B cell (primary cell): ENCODE data around the gene ADCY3. TPM values are rescaled to one million over a fixed set of nuclear protein-coding genes. Genes with fewer than 3 reads are reported as not detected.

Experiments used
- ATAC-seq: fragments of 200-7000 bp; cut with Tn5 transposase; one replicate; pipeline ENCODE4 v1.10.0; 2021; ENCODE audit warnings: low read depth, mild to moderate bottlenecking, moderate number of reproducible peaks, moderate library complexity
- CTCF ChIA-PET: fragments of 350-600 bp; sonication (Branson Sonifier 250); formaldehyde crosslinking; loops from one replicate; lab custom pipeline; 2021; ENCODE audit warnings: antibody characterized with exemption, inconsistent platforms; lab: Charles Lee
- POLR2A ChIA-PET: fragments of 350-600 bp; sonication (Branson Sonifier 250); formaldehyde crosslinking; loops from one replicate; lab custom pipeline; 2021; ENCODE audit warnings: antibody characterized with exemption; lab: Charles Lee
- DNase-seq: peaks from one replicate; pipeline ENCODE4 v3.0.0; 2013
- H2AFZ ChIP-seq: 2 replicates; pipeline ENCODE4 v1.6.1; 2012; ENCODE audit warnings: mild to moderate bottlenecking, low read depth, low read length; ENCODE audit not compliant: insufficient read depth, poor library complexity, severe bottlenecking
- H3K27ac ChIP-seq, 2 donors: 1 replicate in 1 of 2; 2 replicates in 1 of 2; pipeline ENCODE4 v1.5.1; 2012 to 2013; ENCODE audit warnings: low read length in 2 of 2, mild to moderate bottlenecking in 2 of 2, moderate library complexity in 1 of 2
- H3K27me3 ChIP-seq, 4 experiments: fragments of 200-600 bp in 1 of 4; sonication (generic) in 1 of 4; replicated peaks in 1 of 4; 1 replicate in 2 of 4; 2 replicates in 2 of 4; pipeline versions ENCODE4 v1.6.1 to v1.7.0; 2013 to 2016; ENCODE audit warnings: low read length in 3 of 4, mild to moderate bottlenecking in 2 of 4, mixed read lengths in 1 of 4, moderate library complexity in 1 of 4; ENCODE audit not compliant: insufficient read depth in 4 of 4, control insufficient read depth in 3 of 4; ENCODE audit errors: control extremely low read depth in 1 of 4
- H3K36me3 ChIP-seq, 2 experiments: replicated peaks in 1 of 2; 1 replicate in 1 of 2; 2 replicates in 1 of 2; pipeline versions ENCODE4 v1.6.1 to v1.7.1; 2013; ENCODE audit warnings: low read length in 1 of 2; ENCODE audit not compliant: insufficient read depth in 2 of 2, control insufficient read depth in 1 of 2; ENCODE audit errors: control extremely low read depth in 1 of 2, extremely low read depth in 1 of 2
- H3K4me1 ChIP-seq, 2 donors: fragments of 200-600 bp in 1 of 2; sonication (generic) in 1 of 2; 1 replicate in 1 of 2; 2 replicates in 1 of 2; pipeline versions ENCODE4 v1.5.1 to v1.6.1; 2013 to 2017; ENCODE audit warnings: low read length in 2 of 2; ENCODE audit not compliant: control insufficient read depth in 2 of 2, insufficient read depth in 2 of 2
- H3K4me2 ChIP-seq: replicated peaks from 2 replicates; pipeline ENCODE3; 2012; ENCODE audit warnings: mild to moderate bottlenecking, low read depth, low read length; ENCODE audit not compliant: poor library complexity, severe bottlenecking
- H3K4me3 ChIP-seq, 5 experiments: fragments of 200-600 bp in 1 of 5; sonication (generic) in 1 of 5; 1 replicate in 3 of 5; 2 replicates in 2 of 5; pipeline versions ENCODE4 v1.5.1 to v1.7.0; 2011 to 2016; ENCODE audit warnings: low read length in 4 of 5, mild to moderate bottlenecking in 4 of 5, low read depth in 2 of 5, control low read depth in 1 of 5, moderate library complexity in 1 of 5; ENCODE audit not compliant: insufficient read depth in 1 of 5; ENCODE audit errors: control extremely low read depth in 1 of 5, extremely low read depth in 1 of 5
- H3K79me2 ChIP-seq: fragments of 200-600 bp; sonication (generic); one replicate; pipeline ENCODE4 v1.6.0; 2016; ENCODE audit warnings: low read length; ENCODE audit not compliant: control insufficient read depth, insufficient read depth
- H3K9ac ChIP-seq: fragments of 200-600 bp; sonication (generic); 2 replicates; pipeline ENCODE4 v1.6.1; 2017; ENCODE audit warnings: mild to moderate bottlenecking, low read length, moderate library complexity
- H3K9me3 ChIP-seq, 3 donors: one replicate each; pipeline versions ENCODE4 v1.6.1 to v1.7.1; 2013; ENCODE audit warnings: low read length in 2 of 3; ENCODE audit not compliant: control insufficient read depth in 2 of 3, insufficient read depth in 1 of 3; ENCODE audit errors: control extremely low read depth in 1 of 3
- H4K20me1 ChIP-seq: 2 replicates; pipeline ENCODE4 v1.6.0; 2012; ENCODE audit warnings: mild to moderate bottlenecking, low read length; ENCODE audit not compliant: insufficient read depth, control insufficient read depth, poor library complexity, severe bottlenecking
- H3K27ac Mint-ChIP-seq: one replicate; pipeline ENCODE4 v1.8.0; 2021; ENCODE audit warnings: mixed read lengths
- H3K27me3 Mint-ChIP-seq: one replicate; pipeline ENCODE4 v1.8.0; 2021; ENCODE audit warnings: mixed read lengths
- H3K4me1 Mint-ChIP-seq: one replicate; pipeline ENCODE4 v1.8.0; 2021; ENCODE audit warnings: mixed read lengths
- H3K4me3 Mint-ChIP-seq: one replicate; pipeline ENCODE4 v1.8.0; 2021; ENCODE audit warnings: mixed read lengths
- H3K9me3 Mint-ChIP-seq: one replicate; pipeline ENCODE4 v1.8.0; 2022; ENCODE audit warnings: mixed read lengths; ENCODE audit not compliant: insufficient read depth
- EZH2 ChIP-seq: IDR thresholded peaks from 2 replicates; pipeline ENCODE4 v1.6.1; 2012; ENCODE audit warnings: borderline replicate concordance, low read depth, mild to moderate bottlenecking, moderate library complexity, low read length; ENCODE audit not compliant: insufficient read depth, poor library complexity, severe bottlenecking
- WGBS: methylation state at CpG from one replicate; pipeline ENCODE4 v1.1.5; 2013; ENCODE audit warnings: missing lambda C conversion rate; ENCODE audit not compliant: insufficient coverage; 5-methylcytosine and 5-hydroxymethylcytosine counted together
- intact Hi-C: fragments of 100-400 bp; cut with micrococcal nuclease; formaldehyde crosslinking; loops from one replicate; pipeline ENCODE4 v1.10.0; 2022
- polyA plus RNA-seq: library from polyadenylated mRNA; depleted of rRNA; stranded (reverse); fragments of >200 nt; gene quantifications from 2 replicates; pipeline ENCODE4 v1.2.3, GENCODE V29; 2012
- total RNA-seq, 2 donors: library from RNA; stranded (reverse); fragments of 120-200 nt in 1 of 2; gene quantifications; 1 replicate in 1 of 2; 2 replicates in 1 of 2; pipeline versions ENCODE4 v1.2.3 to v1.2.4, GENCODE V29; 2013 to 2022
- TF ChIP-seq, protein P1 (sequence below): fragments of 200-600 bp; IDR thresholded peaks from one replicate; pipeline ENCODE4 v1.8.0; 2022; ENCODE audit warnings: antibody characterized with exemption, mild to moderate bottlenecking

ADCY3 gene
- total and polyA plus RNA-seq, 2 donors (not counting 1 experiment from before 2014, with no cell fraction given) = 48.4 to 73.0 TPM

DNA sequence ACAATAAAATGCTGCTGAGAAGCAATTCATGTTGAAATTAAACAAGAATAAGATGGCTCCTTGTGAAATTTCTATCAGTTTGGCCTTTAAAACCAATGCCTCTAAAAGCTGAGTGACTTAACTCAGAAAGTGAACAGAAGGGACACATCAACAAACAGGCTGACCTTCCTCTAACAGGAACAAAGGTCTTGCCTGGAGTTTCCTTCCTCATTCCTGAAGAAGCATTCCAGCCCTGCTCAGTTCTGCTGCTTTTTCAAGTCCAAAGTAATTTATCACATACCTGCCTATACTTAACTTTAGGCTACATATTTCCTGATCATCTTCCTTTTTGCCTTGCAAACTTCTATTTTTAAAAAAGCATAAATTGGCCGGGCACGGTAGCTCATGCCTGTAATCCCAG lies 140.9 kb downstream of the ADCY3 start:
- intact Hi-C loops = no loop called here
- no peaks in the 10 kb centered on the region for H4K20me1 ChIP-seq
- no peak overlapping the region for H3K4me3 Mint-ChIP-seq
- POLR2A ChIA-PET = no interaction called here
- no peak overlapping the region for H3K4me2 ChIP-seq
- no peaks in the 10 kb centered on the region for H3K9me3 Mint-ChIP-seq
- CTCF ChIA-PET = no interaction called here
- ATAC-seq (no peak), DNase-seq (no peak)
- WGBS = 49% methylated on average over 2 of the region's 2 CpGs
- no peak overlapping the region for H3K27ac ChIP-seq
- peaks cover 2% of the 10 kb centered on the region for H3K4me1 Mint-ChIP-seq
- peaks cover 3% of the 10 kb centered on the region for H3K79me2 ChIP-seq
- no peak overlapping the region for H3K9ac ChIP-seq
- H3K4me3 ChIP-seq = no peak overlapping the region
- no peak overlapping the region for H2AFZ ChIP-seq
- no peak overlapping the region for H3K27ac Mint-ChIP-seq
- H3K9me3 ChIP-seq = peaks cover 0 to 2% (median 0%) of the 10 kb centered on the region in 3 donors
- no peak for TF ChIP-seq EZH2
- TF ChIP-seq, protein P1, sequence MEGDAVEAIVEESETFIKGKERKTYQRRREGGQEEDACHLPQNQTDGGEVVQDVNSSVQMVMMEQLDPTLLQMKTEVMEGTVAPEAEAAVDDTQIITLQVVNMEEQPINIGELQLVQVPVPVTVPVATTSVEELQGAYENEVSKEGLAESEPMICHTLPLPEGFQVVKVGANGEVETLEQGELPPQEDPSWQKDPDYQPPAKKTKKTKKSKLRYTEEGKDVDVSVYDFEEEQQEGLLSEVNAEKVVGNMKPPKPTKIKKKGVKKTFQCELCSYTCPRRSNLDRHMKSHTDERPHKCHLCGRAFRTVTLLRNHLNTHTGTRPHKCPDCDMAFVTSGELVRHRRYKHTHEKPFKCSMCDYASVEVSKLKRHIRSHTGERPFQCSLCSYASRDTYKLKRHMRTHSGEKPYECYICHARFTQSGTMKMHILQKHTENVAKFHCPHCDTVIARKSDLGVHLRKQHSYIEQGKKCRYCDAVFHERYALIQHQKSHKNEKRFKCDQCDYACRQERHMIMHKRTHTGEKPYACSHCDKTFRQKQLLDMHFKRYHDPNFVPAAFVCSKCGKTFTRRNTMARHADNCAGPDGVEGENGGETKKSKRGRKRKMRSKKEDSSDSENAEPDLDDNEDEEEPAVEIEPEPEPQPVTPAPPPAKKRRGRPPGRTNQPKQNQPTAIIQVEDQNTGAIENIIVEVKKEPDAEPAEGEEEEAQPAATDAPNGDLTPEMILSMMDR = no peak
- H3K36me3 ChIP-seq = no peaks in the 10 kb centered on the region
- H3K27me3 Mint-ChIP-seq = peaks cover 25% of the 10 kb centered on the region
- no peaks in the 10 kb centered on the region for H3K4me1 ChIP-seq
- H3K27me3 ChIP-seq = peaks cover 0 to 33% (median 25%) of the 10 kb centered on the region in 4 experiments

- H3K9me3 Mint-ChIP-seq = no peaks in the 10 kb centered on the region
- ChIA-PET POLR2A (no interaction called here), CTCF (interaction anchor here (1.1 kb wide), 1 partner anchor 53 kb away, joined by 4 read pairs; no protein-coding TSS in a partner anchor)
- Histone ChIP-seq H3K9ac (no peak overlapping the region), H3K79me2 (no peaks in the 10 kb centered on the region), H3K4me1 (no peaks in the 10 kb centered on the region), H3K9me3 (peaks cover 0 to 2% (median 0%) of the 10 kb centered on the region in 3 donors), H2AFZ (no peak overlapping the region), H3K4me2 (no peak overlapping the region), H3K4me3 (no peak overlapping the region), H3K27ac (no peak overlapping the region), H3K36me3 (peaks cover 0 to 9% of the 10 kb centered on the region in 2 experiments), H3K27me3 (peaks cover 0 to 3% (median 1%) of the 10 kb centered on the region in 4 experiments), H4K20me1 (no peaks in the 10 kb centered on the region)
- WGBS = 100% methylated on average over 3 of the region's 3 CpGs
- DNase-seq = no peak
- no peaks in the 10 kb centered on the region for H3K4me1 Mint-ChIP-seq
- TF ChIP-seq, protein P1 = no peak
- no peak for TF ChIP-seq EZH2
- no peak overlapping the region for H3K4me3 Mint-ChIP-seq
- H3K27me3 Mint-ChIP-seq = peaks cover 5% of the 10 kb centered on the region
- no peak overlapping the region for H3K27ac Mint-ChIP-seq
- no peak for ATAC-seq
- intact Hi-C loops = no loop called here
Observed at GRCh38 chr2:24774373-24774772, 145.7 kb downstream of the ADCY3 start.
